Stimulated activated CD4-positive, alpha-beta T cell treated with anti-CD3 and anti-CD28 coated beads, Interleukin-12 subunit alpha, Interleukin-12 subunit beta, amount 100 ng/mL, for 24 hours (primary cell): Measurements from ENCODE around the gene FBXL15.

Experiments
- DNase-seq, 2 experiments: peaks; one replicate each; pipeline ENCODE4 v3.0.0-alpha.2; 2020; ENCODE audit warnings: low read depth in 2 of 2

Gene FBXL15, protein sequence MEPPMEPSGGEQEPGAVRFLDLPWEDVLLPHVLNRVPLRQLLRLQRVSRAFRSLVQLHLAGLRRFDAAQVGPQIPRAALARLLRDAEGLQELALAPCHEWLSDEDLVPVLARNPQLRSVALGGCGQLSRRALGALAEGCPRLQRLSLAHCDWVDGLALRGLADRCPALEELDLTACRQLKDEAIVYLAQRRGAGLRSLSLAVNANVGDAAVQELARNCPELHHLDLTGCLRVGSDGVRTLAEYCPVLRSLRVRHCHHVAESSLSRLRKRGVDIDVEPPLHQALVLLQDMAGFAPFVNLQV

DNA sequence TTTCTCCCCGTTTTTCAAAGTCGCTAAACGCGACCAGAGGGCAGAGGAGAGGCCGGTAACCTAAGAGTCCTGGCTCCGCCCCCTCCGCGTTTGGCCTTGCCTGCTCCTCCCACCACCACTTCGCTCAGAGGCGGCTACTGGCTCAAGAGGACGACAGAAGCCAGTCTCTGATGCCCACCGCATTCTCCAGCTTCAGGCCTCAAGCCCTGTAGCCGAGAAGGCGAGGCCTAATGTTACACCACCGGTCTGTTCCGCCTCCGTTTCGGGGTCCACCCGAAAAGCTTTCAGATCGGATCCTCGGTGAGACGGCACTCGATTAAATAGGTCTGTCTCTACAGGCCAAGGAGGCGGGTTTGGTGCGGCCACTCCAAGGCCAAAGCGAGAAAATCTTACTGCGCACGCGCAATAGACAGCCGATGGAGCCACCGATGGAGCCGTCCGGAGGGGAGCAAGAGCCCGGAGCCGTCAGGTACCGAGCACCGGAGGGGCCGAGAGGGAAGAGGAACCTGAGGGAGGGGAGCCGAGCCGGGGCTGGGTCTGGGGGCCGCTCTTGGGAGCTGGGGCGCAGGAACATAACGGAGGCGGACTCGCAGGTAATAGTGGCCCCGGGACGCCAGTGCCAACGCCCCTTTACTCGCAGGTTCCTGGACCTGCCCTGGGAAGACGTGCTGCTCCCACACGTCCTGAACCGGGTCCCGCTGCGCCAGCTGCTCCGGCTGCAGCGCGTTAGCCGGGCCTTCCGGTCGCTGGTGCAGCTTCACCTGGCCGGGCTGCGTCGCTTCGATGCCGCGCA is at the start of gene FBXL15:
Gene FBXL15 (plus strand): TSS at position 123 of the 793 bp plus-strand sequence. CDS start 294 bp downstream, at position 417.
- DNase-seq: peak; percentile 96

- no peak for DNase-seq
Observed at GRCh38 chr10:102371295-102371694, 49.3 kb upstream of the FBXL15 start.

GRCh38 chr10:102375250-102375649 is 45.4 kb upstream of the FBXL15 start:
- DNase-seq: no peak

DNA sequence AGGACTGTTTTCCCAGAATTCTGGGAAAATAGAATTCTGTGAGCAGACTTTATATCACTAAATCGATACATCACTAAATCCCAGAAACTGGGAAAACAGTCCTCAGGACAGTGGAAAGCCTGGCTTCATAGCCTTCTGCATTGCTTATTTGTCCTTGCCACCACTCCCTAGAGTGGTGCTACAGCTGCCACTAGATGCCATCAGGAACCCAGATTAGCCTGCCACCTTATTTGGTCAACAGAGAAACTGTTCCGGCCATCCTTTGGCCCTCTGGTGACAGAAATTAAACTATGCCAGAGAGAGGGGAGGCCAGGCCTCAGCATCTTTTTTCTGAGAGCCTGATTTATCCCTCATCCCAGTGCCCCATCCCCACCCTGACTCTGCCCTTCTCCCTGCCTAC is 44.8 kb upstream of the FBXL15 start:
- no peak for DNase-seq

- no peak for DNase-seq
Observed at GRCh38 chr10:102376901-102377300, 43.7 kb upstream of the FBXL15 start.

DNA sequence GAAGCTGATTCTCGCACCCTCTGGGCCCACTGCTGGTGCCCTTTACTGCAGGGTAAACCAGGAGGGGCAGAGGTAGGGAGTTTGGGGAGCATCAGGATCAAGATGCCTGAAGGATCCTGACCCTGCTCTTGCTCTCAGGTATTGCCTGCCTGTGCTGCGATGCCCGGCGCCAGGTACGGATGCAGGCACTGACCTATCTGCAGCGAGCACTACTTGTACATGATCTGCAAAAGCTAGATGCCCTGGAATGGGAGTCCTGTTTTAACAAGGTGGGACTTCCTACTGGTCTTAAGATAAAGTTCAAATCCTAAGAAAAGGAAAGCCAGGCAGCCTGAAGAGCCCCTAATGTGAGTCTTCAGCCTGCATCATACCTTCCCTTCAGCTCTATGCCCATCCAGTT is 41.3 kb upstream of the FBXL15 start:
- no peak for DNase-seq

- DNase-seq: no peak
Observed at GRCh38 chr10:102381983-102382382, 38.7 kb upstream of the FBXL15 start.

DNA sequence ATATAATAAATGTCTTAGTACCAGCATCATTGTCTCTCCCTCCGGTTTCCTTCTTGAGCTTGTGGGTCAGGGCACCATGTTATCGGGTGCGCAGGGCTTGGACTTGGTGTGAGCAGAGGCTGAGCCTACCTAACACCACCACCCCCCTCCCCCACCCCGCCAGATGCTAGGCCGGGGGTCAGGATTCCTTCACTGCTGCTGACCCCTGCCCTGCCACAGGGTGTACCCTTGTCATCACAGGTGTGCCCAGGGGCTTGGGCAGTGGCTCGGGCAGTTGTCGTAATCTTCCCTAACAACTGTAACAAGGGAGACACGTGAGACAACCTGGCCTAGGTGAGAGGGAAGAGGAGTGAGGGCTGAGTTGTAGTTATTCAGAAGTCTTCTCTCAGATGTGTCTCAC is 37.8 kb upstream of the FBXL15 start:
- no peak for DNase-seq

DNA sequence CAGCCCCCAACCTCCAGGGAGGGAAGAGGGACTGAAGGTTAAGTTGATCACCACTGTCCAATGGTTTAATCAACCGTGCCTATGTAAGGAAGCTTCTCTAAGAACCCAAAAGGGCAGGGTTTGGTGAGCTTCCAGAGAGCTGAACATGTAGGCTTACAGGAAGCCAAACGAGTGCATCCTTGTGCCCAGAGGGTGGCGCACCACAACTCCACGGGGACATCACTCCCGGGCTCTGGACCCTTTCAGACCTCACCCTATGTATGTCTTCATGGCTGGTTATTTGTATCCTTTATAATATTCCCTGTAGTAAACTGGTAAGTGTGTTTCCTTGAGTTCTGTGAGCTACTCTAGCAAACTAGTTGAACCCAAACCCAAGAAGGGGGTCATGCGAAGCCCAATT is 36.6 kb upstream of the FBXL15 start:
- no peak for DNase-seq

DNA sequence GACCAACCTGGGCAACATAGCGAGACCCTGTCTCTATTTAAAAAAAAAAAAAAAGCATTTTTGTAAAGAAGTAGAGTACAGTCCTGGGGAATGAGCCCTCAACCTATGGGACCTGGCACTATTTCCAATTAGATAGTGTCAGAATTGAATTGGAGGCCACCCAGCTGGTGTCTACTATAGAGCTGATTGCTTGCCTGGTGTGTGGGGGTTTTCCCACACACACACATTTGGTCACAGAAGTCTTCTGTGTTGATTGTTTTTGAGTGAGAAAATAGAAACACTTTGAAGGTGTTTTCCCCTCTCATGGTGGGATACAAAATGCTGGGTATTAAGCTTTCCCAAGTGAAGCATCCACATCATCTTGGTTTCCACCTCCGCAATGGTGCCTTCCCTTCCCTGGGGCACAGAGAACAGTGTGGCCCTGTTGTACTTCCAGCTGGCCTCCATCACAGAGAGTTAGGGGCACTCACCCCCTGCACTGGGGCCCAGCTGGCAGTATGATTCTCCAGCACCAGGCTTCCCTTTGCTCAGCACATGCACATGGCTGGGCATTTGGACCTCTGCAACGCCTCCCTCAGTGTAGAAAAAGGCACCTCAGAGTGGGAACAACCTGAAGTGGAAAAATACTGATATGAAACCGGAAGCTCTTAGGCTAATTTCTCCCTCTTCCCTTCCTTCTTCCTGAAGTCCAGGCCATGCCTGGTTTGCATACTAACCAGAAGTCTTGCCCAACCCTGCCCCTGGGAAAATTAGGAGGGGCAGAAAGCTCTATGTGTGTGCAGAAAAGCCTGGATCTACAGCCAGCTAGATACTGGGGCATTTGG is 35.8 kb upstream of the FBXL15 start:
- DNase-seq: no peak

DNA sequence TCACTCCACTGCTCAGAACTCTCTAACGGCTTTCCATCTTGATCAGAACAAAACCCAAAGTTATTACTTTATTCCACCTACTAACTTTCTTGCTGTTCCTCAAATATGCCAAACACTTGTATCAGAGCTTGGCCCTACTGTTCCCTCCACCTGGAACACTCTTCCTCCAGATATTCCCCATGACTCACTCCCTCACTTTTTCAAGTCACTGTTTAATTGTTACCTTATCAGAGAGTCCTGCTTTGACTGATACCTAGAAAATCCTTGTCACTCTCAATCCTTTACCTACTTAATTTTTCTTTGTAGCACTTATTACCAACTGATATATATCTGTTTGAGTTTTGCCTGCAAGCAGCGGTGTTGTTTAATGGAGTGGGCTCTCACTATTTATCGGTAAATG is 30.7 kb upstream of the FBXL15 start:
- no peak for DNase-seq

GRCh38 chr10:102392306-102392705 is 28.3 kb upstream of the FBXL15 start:
- DNase-seq: no peak

DNA sequence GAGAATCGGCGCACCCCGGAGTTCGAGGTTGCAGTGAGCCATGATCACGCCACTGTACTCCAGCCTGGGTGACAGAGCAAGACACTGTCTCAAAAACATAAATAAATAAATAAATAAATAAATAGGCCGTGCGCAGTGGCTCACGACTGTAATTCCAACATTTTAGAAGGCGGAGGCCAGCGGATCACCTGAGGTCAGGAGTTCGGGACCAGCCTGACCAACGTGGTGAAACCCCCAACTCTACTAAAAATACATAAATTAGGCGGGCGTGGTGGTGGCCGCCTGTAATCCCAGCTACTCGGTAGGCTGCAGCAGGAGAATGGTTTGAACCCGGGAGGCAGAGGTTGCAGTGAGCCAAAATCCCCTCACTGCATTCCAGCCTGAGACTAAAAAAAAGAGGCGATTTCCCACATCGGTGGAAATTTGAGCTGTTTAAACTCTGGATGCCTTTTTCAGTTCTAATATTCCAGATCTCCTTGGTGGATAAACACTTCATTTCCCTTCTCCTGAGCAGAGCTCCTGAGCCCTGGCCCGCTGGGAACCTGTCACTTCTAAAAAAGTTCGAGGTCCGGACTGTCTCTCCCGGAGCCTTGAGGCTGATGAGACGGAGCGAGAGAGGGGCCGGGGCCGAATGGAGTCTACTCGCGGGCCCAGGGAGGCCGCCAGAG is 27.1 kb upstream of the FBXL15 start:
- no peak for DNase-seq

DNA sequence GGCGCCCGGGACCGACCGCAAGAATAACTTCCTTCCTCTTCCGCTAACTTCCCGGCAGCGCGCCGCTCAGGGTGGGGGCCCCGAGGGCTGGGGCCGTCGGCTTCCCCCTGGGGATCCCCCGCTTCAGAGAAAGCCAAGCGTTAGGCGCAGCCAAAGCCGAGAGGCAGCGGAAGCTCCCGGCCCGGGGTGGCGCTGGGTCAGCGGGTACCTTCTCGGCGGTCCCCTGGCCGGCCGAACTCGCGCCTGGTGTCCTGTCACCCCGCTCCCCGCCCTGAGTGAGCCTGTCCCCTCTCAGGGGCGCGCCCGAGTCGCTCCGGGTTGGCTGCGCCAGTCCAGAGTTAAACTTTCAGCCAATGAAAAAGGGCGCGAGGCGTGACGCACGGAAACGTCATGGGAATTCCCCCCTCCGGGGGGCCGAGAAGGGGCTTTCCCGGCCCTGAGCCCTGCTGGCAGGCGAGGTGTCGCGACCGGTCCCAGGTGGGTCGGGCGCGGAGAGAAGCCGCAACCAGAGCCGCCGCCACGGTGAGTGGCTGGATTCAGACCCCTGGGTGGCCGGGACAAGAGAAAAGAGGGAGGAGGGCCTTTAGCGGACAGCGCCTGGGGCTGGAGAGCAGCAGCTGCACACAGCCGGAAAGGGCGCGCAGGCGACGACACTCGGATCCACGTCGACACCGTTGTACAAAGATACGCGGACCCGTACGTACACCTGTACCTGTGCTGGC is 26.4 kb upstream of the FBXL15 start:
- DNase-seq: peak; percentile 98 to 99

- peak in 1 of 2 experiments; percentile 48 for DNase-seq
Observed at GRCh38 chr10:102394801-102395399, 25.7 kb upstream of the FBXL15 start.

DNA sequence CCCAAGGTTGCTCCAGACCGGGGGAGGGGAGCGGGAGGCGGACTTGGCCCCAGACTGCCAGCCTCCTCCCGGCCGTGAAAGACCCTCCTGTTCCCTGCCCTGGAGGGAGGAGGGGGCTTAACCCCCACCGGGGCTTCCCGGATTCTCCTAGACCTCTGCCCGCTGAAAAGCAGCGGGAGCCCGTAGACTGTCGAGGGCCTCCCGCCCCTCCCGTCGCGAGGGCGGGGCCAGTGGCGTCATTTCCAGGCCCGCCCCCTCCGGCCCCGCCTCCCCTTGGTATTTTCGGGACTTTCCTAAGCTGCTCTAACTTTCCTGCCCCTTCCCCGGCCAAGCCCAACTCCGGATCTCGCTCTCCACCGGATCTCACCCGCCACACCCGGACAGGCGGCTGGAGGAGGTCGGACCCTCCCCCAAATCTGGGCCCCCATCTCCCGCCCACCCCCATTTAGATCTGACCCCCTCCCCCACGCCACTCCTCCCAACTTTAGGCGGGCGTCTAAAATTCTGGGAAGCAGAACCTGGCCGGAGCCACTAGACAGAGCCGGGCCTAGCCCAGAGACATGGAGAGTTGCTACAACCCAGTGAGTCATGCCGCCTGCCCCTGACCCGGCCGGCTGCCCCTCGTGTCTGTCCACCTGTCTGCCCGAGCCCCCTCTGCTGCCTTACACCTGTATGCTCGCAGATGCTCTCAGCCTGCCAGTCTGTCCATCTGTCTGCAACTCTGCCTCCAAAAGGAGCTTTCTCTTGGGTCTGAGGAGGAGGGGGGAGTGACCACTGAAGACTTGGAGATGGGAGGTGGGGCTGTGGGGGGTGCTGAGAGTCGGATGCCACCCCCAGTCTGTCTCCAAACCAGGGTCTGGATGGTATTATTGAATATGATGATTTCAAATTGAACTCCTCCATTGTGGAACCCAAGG is 25.0 kb upstream of the FBXL15 start, which contains the start of gene NFKB2:
Gene NFKB2 (plus strand): TSS at position 306 of the 917 bp plus-strand sequence. CDS start 255 bp downstream, at position 561.
- DNase-seq: peak; percentile 79 to 87

DNA sequence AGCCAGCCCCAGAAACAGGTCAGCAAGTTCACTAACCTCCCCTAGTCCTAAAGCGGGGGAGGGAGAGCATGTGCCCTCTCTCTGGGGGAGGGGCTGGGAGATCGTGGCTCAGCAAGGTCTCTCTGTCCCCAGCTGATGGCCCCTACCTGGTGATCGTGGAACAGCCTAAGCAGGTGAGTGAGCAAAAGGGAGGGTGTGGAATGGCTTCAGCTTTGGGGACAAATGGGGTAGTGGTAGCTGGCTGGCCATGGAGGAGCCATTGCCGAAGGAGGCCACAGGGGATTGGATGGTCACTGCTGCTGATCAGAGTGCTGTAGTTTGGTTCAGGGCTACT is 24.4 kb upstream of the FBXL15 start:
- DNase-seq: no peak

DNA sequence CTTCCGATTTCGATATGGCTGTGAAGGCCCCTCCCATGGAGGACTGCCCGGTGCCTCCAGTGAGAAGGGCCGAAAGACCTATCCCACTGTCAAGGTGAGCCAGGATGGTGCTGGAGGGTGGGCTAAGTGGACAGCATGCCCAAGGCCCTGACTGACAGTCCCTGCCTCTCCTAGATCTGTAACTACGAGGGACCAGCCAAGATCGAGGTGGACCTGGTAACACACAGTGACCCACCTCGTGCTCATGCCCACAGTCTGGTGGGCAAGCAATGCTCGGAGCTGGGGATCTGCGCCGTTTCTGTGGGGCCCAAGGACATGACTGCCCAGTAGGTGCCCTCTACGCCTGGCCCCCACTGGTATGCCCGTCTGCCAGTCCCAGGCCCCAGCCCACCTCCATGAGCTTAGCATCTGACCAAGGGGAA is 23.9 kb upstream of the FBXL15 start:
- DNase-seq: no peak
